GM12878 (cell line): Measurements from ENCODE around the gene WDR86. TPM values are rescaled to one million over a fixed set of nuclear protein-coding genes. Genes with fewer than 3 reads are reported as not detected.

ENCODE experiments used
- ATAC-seq: fragments of 200-7000 bp; cut with Tn5 transposase; 3 replicates; pipeline ENCODE4 v1.9.1; 2020; ENCODE audit warnings: mild to moderate bottlenecking, moderate library complexity
- BruUV-seq: library from RNA; stranded (reverse); fragments of 400-500 nt; replicated peaks from 2 replicates; lab custom pipeline; 2021; lab: Mats Ljungman, UMichigan
- CTCF ChIA-PET: fragments of 300-600 bp; sonication (Branson Sonifier 250); formaldehyde crosslinking; extraction: SDS; loops from one replicate; lab custom pipeline; 2021; ENCODE audit warnings: inconsistent platforms; lab: Yijun Ruan, JAX
- POLR2A ChIA-PET: fragments of 350-600 bp; formaldehyde crosslinking; extraction: SDS; loops from one replicate; lab custom pipeline; 2021; ENCODE audit warnings: inconsistent platforms; lab: Charles Lee
- RAD21 ChIA-PET: fragments of 300-600 bp; sonication (Branson Sonifier 250); formaldehyde crosslinking; loops from one replicate; lab custom pipeline; 2023; ENCODE audit warnings: antibody characterized with exemption; ENCODE audit not compliant: unreplicated experiment; lab: Charles Lee
- SMC1A ChIA-PET: fragments of 300-600 bp; sonication (Branson Sonifier 250); formaldehyde crosslinking; loops from one replicate; lab custom pipeline; 2023; ENCODE audit not compliant: unreplicated experiment, uncharacterized antibody; lab: Charles Lee
- DNase-seq: peaks from one replicate; pipeline ENCODE4 v3.0.0-alpha.2; 2011; ENCODE audit warnings: low read depth, low spot score
- FAIRE-seq: peaks from 3 replicates; lab custom pipeline; 2011; peaks lifted over from hg19 to GRCh38; lab: Jason Lieb, UNC
- H2AFZ ChIP-seq: 2 replicates; pipeline ENCODE4 v1.6.0; 2011; ENCODE audit warnings: low read depth, low read length, control low read depth; ENCODE audit not compliant: control insufficient read depth
- H3K27ac ChIP-seq: 2 replicates; pipeline ENCODE4 v1.5.1; 2011; ENCODE audit warnings: control low read depth; ENCODE audit not compliant: control insufficient read depth, insufficient read depth
- H3K27me3 ChIP-seq, 2 experiments: replicated peaks in 1 of 2; 2 replicates each; pipeline versions ENCODE4 v1.6.0 to v1.6.1; 2011; ENCODE audit warnings: low read length in 1 of 2; ENCODE audit not compliant: control insufficient read depth in 2 of 2, insufficient read depth in 2 of 2
- H3K36me3 ChIP-seq, 2 experiments: 2 replicates each; pipeline ENCODE4 v1.5.1; 2011; ENCODE audit warnings: low read length in 1 of 2; ENCODE audit not compliant: control insufficient read depth in 2 of 2, insufficient read depth in 2 of 2
- H3K4me1 ChIP-seq: 2 replicates; pipeline ENCODE4 v1.6.1; 2011; ENCODE audit warnings: mild to moderate bottlenecking, low read length, moderate library complexity, mixed read lengths; ENCODE audit not compliant: control insufficient read depth, insufficient read depth
- H3K4me2 ChIP-seq: 2 replicates; pipeline ENCODE4 v1.6.0; 2011; ENCODE audit warnings: control low read depth; ENCODE audit not compliant: control insufficient read depth, insufficient read depth
- H3K4me3 ChIP-seq: fragments of 200-600 bp; sonication (generic); 2 replicates; pipeline ENCODE4 v1.5.1; 2016
- H3K79me2 ChIP-seq: 2 replicates; pipeline ENCODE4 v1.6.0; 2011; ENCODE audit warnings: low read length; ENCODE audit not compliant: control insufficient read depth, insufficient read depth
- H3K9ac ChIP-seq: 2 replicates; pipeline ENCODE4 v1.8.0; 2011; ENCODE audit warnings: low read length, control low read depth, mixed read lengths; ENCODE audit not compliant: control insufficient read depth, insufficient read depth
- H3K9me3 ChIP-seq: replicated peaks from 3 replicates; pipeline ENCODE4 v1.5.1; 2011; ENCODE audit warnings: mild to moderate bottlenecking, low read length; ENCODE audit not compliant: control insufficient read depth, insufficient read depth
- H4K20me1 ChIP-seq: 2 replicates; pipeline ENCODE4 v1.6.0; 2011; ENCODE audit not compliant: control insufficient read depth, insufficient read depth
- BCL3 ChIP-seq: IDR thresholded peaks from 2 replicates; pipeline ENCODE4 v1.6.1; 2011; ENCODE audit warnings: borderline replicate concordance, low read depth, mild to moderate bottlenecking, moderate library complexity, low read length; ENCODE audit not compliant: insufficient read depth, poor library complexity, severe bottlenecking
- ZNF384 ChIP-seq: IDR thresholded peaks from 2 replicates; pipeline ENCODE4 v1.6.1; 2012; ENCODE audit warnings: low read depth, mild to moderate bottlenecking, low read length, improper control_type of control experiment, borderline replicate concordance
- WGBS: methylation state at CpG from one replicate; pipeline ENCODE4 v1.1.6; 2016; ENCODE audit warnings: low lambda C conversion rate; ENCODE audit not compliant: insufficient replicate concordance, insufficient coverage; ENCODE audit errors: missing lambda C conversion rate; 5-methylcytosine and 5-hydroxymethylcytosine counted together
- in situ Hi-C: fragments of 300-500 bp; cut with MboI; formaldehyde crosslinking; loops from 9 replicates; pipeline ENCODE4 v1.14.3; 2018; ENCODE audit warnings: mixed read lengths
- intact Hi-C: fragments of 100-400 bp; cut with micrococcal nuclease; formaldehyde crosslinking; loops from one replicate; pipeline ENCODE4 v1.14.2; 2022; ENCODE audit not compliant: unreplicated experiment
- polyA plus RNA-seq, 11 experiments: library from polyadenylated mRNA; depleted of rRNA in 4 of 11; unstranded in 6 of 11; stranded (reverse) in 5 of 11; fragments of >200 nt; fragmentation: Nextera tagmentation in 4 of 11; fragmentation: Illumina TruSeq in 1 of 11; extraction: Ambion mirVana in 4 of 11; extraction: Trizol in 1 of 11; gene quantifications; 1 replicate in 1 of 11; 2 replicates in 10 of 11; pipeline versions ENCODE4 v1.2.1 to v1.2.3, GENCODE V29; 2011 to 2016; ENCODE audit warnings: inconsistent platforms in 2 of 11, missing spikeins in 2 of 11, low read depth in 1 of 11
- total RNA-seq, 4 experiments: library from RNA; depleted of rRNA in 3 of 4; stranded (reverse); fragments of >200 nt in 3 of 4; fragmentation: Illumina TruSeq in 1 of 4; extraction: Trizol in 1 of 4; gene quantifications; 2 replicates each; pipeline versions ENCODE4 v1.2.1 to v1.2.3, GENCODE V29; 2013 to 2021

The WDR86 gene
- total and polyA plus RNA-seq, 10 of the 15 experiments (the other 5 are each of a cell fraction or from before 2014, with no cell fraction given): 0.05 to 0.19 (median 0.15) TPM; not detected in 7

- Histone ChIP-seq H3K9me3 (no peaks in the 10 kb centered on the region; the same call in 2 of the 3 replicates), H4K20me1 (no peaks in the 10 kb centered on the region), H3K9ac (no peak overlapping the region), H3K4me1 (no peaks in the 10 kb centered on the region; the same call in 1 of the 2 replicates), H3K79me2 (no peaks in the 10 kb centered on the region), H3K4me3 (no peak overlapping the region), H3K27ac (no peak overlapping the region), H3K27me3 (no peaks in the 10 kb centered on the region), H3K4me2 (no peak overlapping the region), H3K36me3 (no peaks in the 10 kb centered on the region), H2AFZ (no peak overlapping the region)
- ATAC-seq (no peak), DNase-seq (no peak), FAIRE-seq (no peak)
- RAD21 ChIA-PET: no interaction called here
- no TSS peak for BruUV-seq
- TF ChIP-seq BCL3: peak; percentile 70
- no peak for TF ChIP-seq ZNF384
- POLR2A ChIA-PET: no interaction called here
- in situ Hi-C loops: no loop called here
- WGBS: 64% methylated on average over 15 of the region's 15 CpGs
- SMC1A ChIA-PET: no interaction called here
- CTCF ChIA-PET: no interaction called here
- intact Hi-C loops: loop anchor here (1.0 kb wide), 1 partner anchor 85 kb away; no protein-coding TSS in a partner anchor
These were observed 43.0 kb upstream of the WDR86 start for GRCh38 chr7:151452680-151453325.
